Activated T-helper 17 cell treated with anti-CD3 and anti-CD28 coated beads, Interleukin-2, amount 50 U/mL, for 72 hours (primary cell): ENCODE results near the gene OXA1L. TPM values are rescaled to one million over a fixed set of nuclear protein-coding genes. Genes with fewer than 3 reads are reported as not detected.
"Not testable (repeated sequence)": the region's sequence is repeated elsewhere in the genome, so short reads cannot be mapped to it uniquely, and the experiment has no call there.

ENCODE experiments used
- ATAC-seq: fragments of 150-1000 bp; cut with Tn5 transposase; replicated peaks from 2 replicates; pipeline ENCODE4 v1.10.0; 2021; ENCODE audit warnings: mild to moderate bottlenecking, moderate library complexity
- H3K27ac Mint-ChIP-seq: one replicate; pipeline ENCODE4 v1.8.0; 2022; ENCODE audit warnings: mixed read lengths
- H3K27me3 Mint-ChIP-seq: one replicate; pipeline ENCODE4 v1.8.0; 2022; ENCODE audit warnings: mixed read lengths
- H3K36me3 Mint-ChIP-seq: one replicate; pipeline ENCODE4 v1.8.0; 2022; ENCODE audit warnings: low read depth, mild to moderate bottlenecking, mixed read lengths
- H3K4me1 Mint-ChIP-seq: one replicate; pipeline ENCODE4 v1.8.0; 2022; ENCODE audit warnings: mixed read lengths
- H3K4me3 Mint-ChIP-seq: one replicate; pipeline ENCODE4 v1.8.0; 2022; ENCODE audit warnings: mild to moderate bottlenecking, mixed read lengths
- H3K9me3 Mint-ChIP-seq: one replicate; pipeline ENCODE4 v1.8.0; 2022; ENCODE audit warnings: mixed read lengths
- total RNA-seq, 2 donors: library from RNA; stranded (reverse); gene quantifications; one replicate each; pipeline ENCODE4 v1.2.3, GENCODE V29; 2022

Gene OXA1L
- total RNA-seq = 100 to 1,000 TPM; 110 to 152 TPM

DNA sequence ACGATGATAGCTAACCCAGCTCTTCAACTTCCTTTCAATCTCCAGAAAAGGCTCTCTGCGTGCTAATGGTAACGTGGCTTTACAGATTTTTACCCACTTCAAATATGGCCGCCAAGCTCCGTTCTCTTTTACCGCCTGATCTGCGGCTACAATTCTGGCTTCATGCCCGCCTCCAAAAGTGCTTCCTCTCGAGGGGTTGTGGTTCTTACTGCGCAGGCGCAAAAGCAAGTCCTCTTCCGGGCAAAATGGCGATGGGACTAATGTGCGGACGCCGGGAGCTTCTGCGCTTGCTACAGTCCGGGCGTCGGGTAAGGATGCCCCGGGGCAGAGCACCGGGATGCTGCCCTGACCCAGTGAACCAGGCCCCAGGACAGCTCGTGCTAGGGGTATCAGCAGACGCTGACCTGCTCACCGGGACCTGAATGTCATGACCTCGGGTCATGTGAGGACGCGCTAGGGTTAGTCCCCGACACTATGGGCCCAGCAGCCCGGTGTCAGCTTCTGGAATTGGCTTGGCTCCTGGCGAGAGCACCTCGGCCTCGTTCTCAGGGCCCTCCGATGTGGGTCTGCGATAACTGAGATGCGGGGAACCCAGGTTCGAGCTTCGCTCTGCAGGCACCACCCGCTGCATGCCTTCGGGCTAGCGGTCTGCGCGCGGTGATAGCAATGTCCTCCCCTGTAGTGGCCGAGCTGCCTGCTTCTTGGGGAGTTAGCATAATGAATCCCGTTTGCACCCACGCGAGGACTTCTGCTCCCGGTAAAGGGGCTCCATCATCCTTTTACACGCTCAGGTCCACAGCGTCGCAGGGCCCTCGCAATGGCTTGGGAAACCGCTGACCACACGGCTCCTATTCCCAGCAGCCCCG, at the start of gene OXA1L:
Gene OXA1L (plus strand): TSS at position 232 of the 866 bp plus-strand sequence. CDS start 14 bp downstream, at position 246.
- Mint-ChIP-seq H3K27ac (peak within 1 kb of the TSS; percentile 100), H3K27me3 (no peaks in the 10 kb centered on the region), H3K9me3 (no peaks in the 10 kb centered on the region), H3K4me1 (peaks cover 29% of the 10 kb centered on the region), H3K36me3 (peaks cover 57% of the 10 kb centered on the region), H3K4me3 (peak within 1 kb of the TSS; percentile 98)
- ATAC-seq = peak; percentile 92

DNA sequence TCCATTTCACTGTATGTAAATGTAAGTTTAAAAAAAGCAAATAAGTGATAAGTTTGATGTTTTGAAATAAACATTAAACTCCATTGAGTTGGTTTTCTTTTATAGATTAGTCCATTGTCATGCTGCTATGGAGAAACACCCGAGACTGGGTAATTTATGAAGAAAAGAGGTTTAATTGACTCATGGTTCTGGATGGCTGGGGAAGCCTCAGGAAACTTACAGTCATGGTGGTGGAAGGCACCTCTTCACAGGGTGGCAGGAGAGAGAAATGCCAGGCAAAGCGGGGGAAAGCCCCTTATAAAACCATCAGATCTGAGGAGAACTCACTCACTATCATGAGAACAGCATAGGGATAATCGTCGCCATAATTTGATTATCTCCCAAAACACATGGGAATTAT, 48.4 kb upstream of the OXA1L start:
- peak; percentile 23 for ATAC-seq
- Mint-ChIP-seq H3K27ac (no peak overlapping the region), H3K4me3 (no peak overlapping the region), H3K27me3 (no peaks in the 10 kb centered on the region), H3K9me3 (no peaks in the 10 kb centered on the region), H3K36me3 (no peaks in the 10 kb centered on the region), H3K4me1 (peaks cover 13% of the 10 kb centered on the region)

DNA sequence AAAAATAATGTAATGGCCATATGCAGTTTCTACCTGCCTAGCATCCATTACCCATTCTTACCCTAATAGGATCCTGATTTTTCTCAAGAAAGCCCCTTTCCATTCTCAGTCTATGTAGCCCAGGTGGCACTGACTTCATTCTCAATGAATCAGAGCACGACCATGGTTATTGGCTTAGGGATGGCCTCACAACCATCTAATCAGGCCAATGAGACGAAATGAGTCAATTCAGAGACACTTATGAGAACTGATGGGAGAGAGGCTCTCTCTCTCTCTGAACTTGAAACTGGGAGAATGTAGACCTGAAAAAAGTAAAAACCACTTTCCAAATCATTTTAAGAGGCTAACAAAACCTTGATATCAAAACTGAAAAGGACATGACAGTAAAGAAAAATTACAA, 45.3 kb upstream of the OXA1L start:
- Mint-ChIP-seq H3K4me1 (peaks cover 6% of the 10 kb centered on the region), H3K27ac (no peak overlapping the region), H3K27me3 (no peaks in the 10 kb centered on the region), H3K9me3 (no peaks in the 10 kb centered on the region), H3K4me3 (no peak overlapping the region), H3K36me3 (no peaks in the 10 kb centered on the region)
- peak; percentile 61 for ATAC-seq

DNA sequence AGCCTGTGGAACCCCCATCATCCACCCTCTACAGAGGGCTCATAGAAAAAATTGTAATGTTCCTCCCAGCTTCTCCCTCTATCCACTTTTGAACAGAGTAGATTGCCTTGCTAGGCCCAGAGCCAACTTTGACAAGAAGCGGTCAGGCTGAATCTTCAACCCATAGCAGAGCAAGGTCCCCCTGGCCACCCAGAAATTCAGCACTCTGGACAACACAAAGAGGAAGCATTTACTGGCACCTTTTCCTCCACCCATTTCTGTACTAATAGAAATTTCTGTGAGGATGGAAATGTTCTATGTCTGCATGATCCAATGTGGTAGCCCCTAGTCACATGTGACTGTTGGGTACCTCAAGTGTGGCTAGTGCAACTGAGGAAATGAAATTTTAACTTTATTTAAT, 42.7 kb upstream of the OXA1L start:
- H3K4me3 Mint-ChIP-seq = no peak overlapping the region
- H3K27me3 Mint-ChIP-seq = no peaks in the 10 kb centered on the region
- H3K36me3 Mint-ChIP-seq = no peaks in the 10 kb centered on the region
- no peaks in the 10 kb centered on the region for H3K9me3 Mint-ChIP-seq
- H3K27ac Mint-ChIP-seq = no peak overlapping the region
- H3K4me1 Mint-ChIP-seq = no peaks in the 10 kb centered on the region
- no peak for ATAC-seq

DNA sequence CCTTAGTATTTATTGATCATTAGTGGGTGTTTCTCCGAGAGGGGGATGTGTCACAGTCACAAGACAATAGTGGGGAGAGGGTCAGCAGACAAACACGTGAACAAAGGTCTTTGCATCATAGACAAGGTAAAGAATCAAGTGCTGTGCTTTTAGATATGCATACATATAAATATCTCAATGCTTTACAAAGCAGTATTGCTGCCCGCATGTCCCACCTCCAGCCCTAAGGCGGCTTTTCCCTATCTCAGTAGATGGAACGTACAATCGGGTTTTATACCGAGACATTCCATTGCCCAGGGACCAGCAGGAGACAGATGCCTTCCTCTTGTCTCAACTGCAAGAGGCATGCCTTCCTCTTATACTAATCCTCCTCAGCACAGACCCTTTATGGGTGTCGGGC, 41.6 kb upstream of the OXA1L start:
- H3K4me1 Mint-ChIP-seq, H3K27me3 Mint-ChIP-seq, H3K9me3 Mint-ChIP-seq, H3K27ac Mint-ChIP-seq, H3K36me3 Mint-ChIP-seq, ATAC-seq, H3K4me3 Mint-ChIP-seq: not testable (repeated sequence)

DNA sequence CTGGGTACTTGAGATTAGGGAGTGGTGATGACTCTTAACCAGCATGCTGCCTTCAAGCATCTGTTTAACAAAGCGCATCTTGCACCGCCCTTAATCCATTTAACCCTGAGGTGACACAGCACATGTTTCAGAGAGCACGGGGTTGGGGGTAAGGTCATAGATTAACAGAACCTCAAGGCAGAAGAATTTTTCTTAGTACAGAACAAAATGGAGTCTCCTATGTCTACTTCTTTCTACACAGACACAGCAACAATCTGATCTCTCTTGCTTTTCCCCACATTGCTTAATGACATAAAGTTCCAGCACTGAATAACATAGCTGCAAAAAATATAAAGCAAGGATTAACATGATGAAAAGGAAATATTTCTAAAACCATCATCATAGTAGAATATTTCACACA, 41.1 kb upstream of the OXA1L start:
- H3K27ac Mint-ChIP-seq, H3K4me1 Mint-ChIP-seq, ATAC-seq, H3K4me3 Mint-ChIP-seq, H3K27me3 Mint-ChIP-seq, H3K36me3 Mint-ChIP-seq, H3K9me3 Mint-ChIP-seq: not testable (repeated sequence)

- Mint-ChIP-seq H3K27me3 (peaks cover under 1% of the 10 kb centered on the region), H3K27ac (no peak overlapping the region), H3K36me3 (no peaks in the 10 kb centered on the region), H3K9me3 (no peaks in the 10 kb centered on the region), H3K4me1 (no peaks in the 10 kb centered on the region), H3K4me3 (no peak overlapping the region)
- no peak for ATAC-seq
Measured at GRCh38 chr14:22726012-22726411, 40.5 kb upstream of the OXA1L start.

- H3K27ac Mint-ChIP-seq, H3K4me1 Mint-ChIP-seq, H3K4me3 Mint-ChIP-seq, H3K36me3 Mint-ChIP-seq, H3K27me3 Mint-ChIP-seq, ATAC-seq, H3K9me3 Mint-ChIP-seq: not testable (repeated sequence)
Measured at GRCh38 chr14:22732062-22732461, 34.4 kb upstream of the OXA1L start.

DNA sequence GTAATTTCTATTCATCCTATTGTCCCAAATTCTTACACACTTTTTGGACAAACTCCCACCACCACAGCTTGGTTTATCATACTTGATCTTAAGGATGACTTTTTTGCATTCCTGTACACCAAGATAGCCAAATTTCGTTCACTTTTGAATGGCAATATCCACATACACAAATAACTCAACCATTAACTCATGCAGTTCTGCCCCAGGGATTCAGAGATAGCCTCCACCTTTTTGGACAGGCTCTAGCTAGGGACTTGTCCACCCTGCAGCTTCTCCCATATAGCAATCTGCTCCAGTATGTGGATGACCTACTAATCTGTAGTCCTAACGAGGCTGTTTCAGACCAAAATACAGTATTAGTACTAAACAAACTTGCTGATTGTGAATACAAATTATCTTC, 32.7 kb upstream of the OXA1L start:
- no peaks in the 10 kb centered on the region for H3K36me3 Mint-ChIP-seq
- no peaks in the 10 kb centered on the region for H3K9me3 Mint-ChIP-seq
- no peak for ATAC-seq

GRCh38 chr14:22735096-22735495, 31.4 kb upstream of the OXA1L start:
- no peak overlapping the region for H3K4me3 Mint-ChIP-seq
- H3K27ac Mint-ChIP-seq = no peak overlapping the region
- H3K4me1 Mint-ChIP-seq = peaks cover 7% of the 10 kb centered on the region
- no peak for ATAC-seq
- peaks cover 4% of the 10 kb centered on the region for H3K27me3 Mint-ChIP-seq
- no peaks in the 10 kb centered on the region for H3K9me3 Mint-ChIP-seq
- H3K36me3 Mint-ChIP-seq = no peaks in the 10 kb centered on the region

More for the DNA sequence above, 32.7 kb upstream of the OXA1L start:
- H3K27ac Mint-ChIP-seq = no peak overlapping the region
- peaks cover 4% of the 10 kb centered on the region for H3K27me3 Mint-ChIP-seq
- H3K4me3 Mint-ChIP-seq = no peak overlapping the region
- H3K4me1 Mint-ChIP-seq = peaks cover 7% of the 10 kb centered on the region

DNA sequence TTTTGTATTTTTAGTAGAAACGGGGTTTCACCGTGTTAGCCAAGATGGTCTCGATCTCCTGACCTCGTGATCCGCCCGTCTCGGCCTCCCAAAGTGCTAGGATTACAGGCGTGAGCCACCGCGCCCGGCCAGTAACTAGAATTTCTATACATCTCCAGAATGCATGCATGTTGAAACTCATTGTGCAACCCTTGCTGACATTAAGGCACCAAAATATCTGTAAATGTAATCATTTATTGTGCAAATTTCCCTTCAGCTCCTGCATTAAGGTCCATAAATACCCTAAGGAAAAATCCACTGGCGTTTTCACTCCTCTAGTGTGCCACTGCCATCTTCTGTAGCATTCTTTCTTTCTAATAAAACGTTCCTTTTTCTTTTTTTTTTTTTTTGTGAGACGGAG, 30.1 kb upstream of the OXA1L start:
- H3K4me3 Mint-ChIP-seq, H3K4me1 Mint-ChIP-seq, H3K9me3 Mint-ChIP-seq, ATAC-seq, H3K27me3 Mint-ChIP-seq, H3K36me3 Mint-ChIP-seq: not testable (repeated sequence)
- H3K27ac Mint-ChIP-seq = peak overlapping the region; percentile 76

- H3K4me1 Mint-ChIP-seq = peaks cover 7% of the 10 kb centered on the region
- H3K36me3 Mint-ChIP-seq = no peaks in the 10 kb centered on the region
- no peaks in the 10 kb centered on the region for H3K9me3 Mint-ChIP-seq
- peaks cover 7% of the 10 kb centered on the region for H3K27me3 Mint-ChIP-seq
- ATAC-seq = peak; percentile 98
- peak overlapping the region; percentile 6 for H3K4me3 Mint-ChIP-seq
- peak overlapping the region; percentile 76 for H3K27ac Mint-ChIP-seq
Measured at GRCh38 chr14:22737052-22737451, 29.4 kb upstream of the OXA1L start.

DNA sequence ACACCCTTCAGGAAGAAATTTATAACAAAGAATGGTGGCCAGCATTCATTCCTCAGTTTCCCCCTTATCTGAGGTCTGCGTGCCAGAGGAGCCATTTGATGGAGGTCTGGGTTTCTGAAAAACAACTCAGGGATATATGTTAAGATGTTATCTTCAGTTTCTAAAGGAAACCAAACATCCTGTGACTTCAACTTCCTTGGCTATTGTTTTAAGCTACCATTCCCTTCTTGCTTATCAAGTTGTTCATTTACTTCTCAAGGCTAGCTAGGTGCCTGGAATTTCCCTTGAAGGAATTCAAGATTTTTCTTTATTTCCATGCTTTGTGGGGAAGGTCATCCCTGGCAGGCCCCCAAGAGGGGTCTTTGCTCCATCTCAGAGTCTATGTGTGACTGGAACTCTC, 27.1 kb upstream of the OXA1L start:
- peaks cover 7% of the 10 kb centered on the region for H3K4me1 Mint-ChIP-seq
- H3K27me3 Mint-ChIP-seq = peaks cover 21% of the 10 kb centered on the region
- no peak overlapping the region for H3K27ac Mint-ChIP-seq
- H3K4me3 Mint-ChIP-seq = no peak overlapping the region
- H3K9me3 Mint-ChIP-seq = no peaks in the 10 kb centered on the region
- H3K36me3 Mint-ChIP-seq = no peaks in the 10 kb centered on the region
- ATAC-seq = no peak

- Mint-ChIP-seq H3K36me3 (no peaks in the 10 kb centered on the region), H3K9me3 (no peaks in the 10 kb centered on the region), H3K4me1 (peaks cover 7% of the 10 kb centered on the region), H3K27ac (no peak overlapping the region), H3K4me3 (no peak overlapping the region), H3K27me3 (peaks cover 21% of the 10 kb centered on the region)
- ATAC-seq = no peak
Measured at GRCh38 chr14:22740020-22740419, 26.5 kb upstream of the OXA1L start.

- Mint-ChIP-seq H3K36me3 (no peaks in the 10 kb centered on the region), H3K27ac (no peak overlapping the region), H3K27me3 (peaks cover 30% of the 10 kb centered on the region), H3K4me1 (no peaks in the 10 kb centered on the region), H3K9me3 (no peaks in the 10 kb centered on the region), H3K4me3 (no peak overlapping the region)
- ATAC-seq = no peak
Measured at GRCh38 chr14:22747769-22748168, 18.7 kb upstream of the OXA1L start.
